Esophagus squamous epithelium (tissue), 5 donors: Measurements from ENCODE around the gene RSPO4. TPM values are rescaled to one million over a fixed set of nuclear protein-coding genes. Genes with fewer than 3 reads are reported as not detected.

Experiments
- DNase-seq: peaks from one replicate; lab custom pipeline; 2025; lab: John Stamatoyannopoulos, UW
- H3K27ac ChIP-seq, 4 donors: fragments of 200-600 bp; sonication (generic); one replicate each; pipeline ENCODE4 v1.5.1; 2016 to 2019; ENCODE audit warnings: mild to moderate bottlenecking in 1 of 4
- H3K27me3 ChIP-seq, 4 donors: fragments of 200-600 bp; sonication (generic); 1 replicate in 3 of 4; 2 replicates in 1 of 4; pipeline versions ENCODE4 v1.5.1 to v1.6.0; 2017 to 2021; ENCODE audit warnings: antibody characterized with exemption in 1 of 4
- H3K36me3 ChIP-seq, 3 donors: fragments of 200-600 bp; sonication (generic); one replicate each; pipeline ENCODE4 v1.5.1; 2016 to 2019
- H3K4me1 ChIP-seq, 3 donors: fragments of 200-600 bp; sonication (generic); one replicate each; pipeline ENCODE4 v1.5.1; 2017 to 2019
- H3K4me3 ChIP-seq, 4 donors: fragments of 200-600 bp; sonication (generic); 1 replicate in 3 of 4; 2 replicates in 1 of 4; pipeline ENCODE4 v1.5.1; 2016 to 2019; ENCODE audit warnings: mild to moderate bottlenecking in 2 of 4, moderate library complexity in 1 of 4
- H3K9me3 ChIP-seq, 3 donors: fragments of 200-600 bp; sonication (generic); one replicate each; pipeline ENCODE4 v1.5.1; 2016 to 2019
- CTCF ChIP-seq, 6 experiments: fragments of 450-650 bp in 4 of 6; fragments of 200-600 bp in 2 of 6; sonication (generic) in 2 of 6; IDR thresholded peaks; one replicate each; pipeline ENCODE4 v1.5.1; 2016 to 2019; ENCODE audit warnings: antibody characterized with exemption in 6 of 6, mild to moderate bottlenecking in 4 of 6, moderate library complexity in 4 of 6
- POLR2A ChIP-seq, 4 donors: fragments of 450-650 bp; IDR thresholded peaks; one replicate each; pipeline ENCODE4 v1.6.1; 2017; ENCODE audit warnings: antibody characterized with exemption in 4 of 4, mild to moderate bottlenecking in 4 of 4, moderate library complexity in 3 of 4
- WGBS, 2 donors: methylation state at CpG; one replicate each; pipeline ENCODE4 v1.1.5; 2018; 5-methylcytosine and 5-hydroxymethylcytosine counted together
- intact Hi-C: fragments of 100-400 bp; cut with DNase I; formaldehyde crosslinking; loops from one replicate; pipeline ENCODE4 v1.15.0; 2022
- total RNA-seq, 4 donors: library from RNA; depleted of rRNA; stranded (reverse); fragments of >200 nt; gene quantifications; one replicate each; pipeline ENCODE4 v1.1.0, GENCODE V29; 2016
- donor health status: DM: yes; HTN: yes; CAD: no.

RSPO4 gene
- total RNA-seq, 4 donors from 2014 or later = 0.18 to 0.23 (median 0.19) TPM; not detected in 1

GRCh38 chr20:982754-983153, 19.4 kb downstream of the RSPO4 start:
- intact Hi-C loops = no loop called here

GRCh38 chr20:977021-977420, 25.1 kb downstream of the RSPO4 start:
- TF ChIP-seq CTCF (IDR thresholded peaks at IDR 0.05) (no peak), POLR2A (IDR thresholded peaks at IDR 0.05) (no peak)
- Histone ChIP-seq H3K27me3 (peaks cover 0 to 24% (median 0%) of the 10 kb centered on the region in 4 donors), H3K4me3 (no peak overlapping the region), H3K27ac (no peak overlapping the region), H3K36me3 (no peaks in the 10 kb centered on the region), H3K4me1 (no peaks in the 10 kb centered on the region), H3K9me3 (no peaks in the 10 kb centered on the region)
- no peak for DNase-seq
- WGBS, 2 donors = 82 to 100% methylated on average over 1 of the region's 1 CpG
- intact Hi-C loops = no loop called here

More at GRCh38 chr20:982754-983153, 19.4 kb downstream of the RSPO4 start:
- WGBS, 2 donors = 27 to 34% methylated on average over 3 to 7 of the region's 9 CpGs
- H3K36me3 ChIP-seq = no peaks in the 10 kb centered on the region
- DNase-seq = no peak
- H3K27ac ChIP-seq = no peak overlapping the region
- H3K4me1 ChIP-seq = no peaks in the 10 kb centered on the region
- H3K9me3 ChIP-seq = no peaks in the 10 kb centered on the region
- H3K4me3 ChIP-seq = no peak overlapping the region
- H3K27me3 ChIP-seq = peaks cover 0 to 58% (median 0%) of the 10 kb centered on the region in 4 donors
- TF ChIP-seq CTCF (IDR thresholded peaks at IDR 0.05) (no peak), POLR2A (IDR thresholded peaks at IDR 0.05) (no peak)

GRCh38 chr20:976033-976432, 26.1 kb downstream of the RSPO4 start:
- no peak overlapping the region for H3K4me3 ChIP-seq
- WGBS, 2 donors = 32 to 66% methylated on average over 2 of the region's 2 CpGs
- DNase-seq = no peak
- intact Hi-C loops = no loop called here
- no peaks in the 10 kb centered on the region for H3K4me1 ChIP-seq
- H3K36me3 ChIP-seq = no peaks in the 10 kb centered on the region
- TF ChIP-seq POLR2A (IDR thresholded peaks at IDR 0.05) (no peak), CTCF (IDR thresholded peaks at IDR 0.05) (no peak)
- no peak overlapping the region for H3K27ac ChIP-seq
- H3K27me3 ChIP-seq = peaks cover 0 to 17% (median 0%) of the 10 kb centered on the region in 4 donors
- no peaks in the 10 kb centered on the region for H3K9me3 ChIP-seq

- H3K27me3 ChIP-seq = peaks cover 0 to 10% (median 0%) of the 10 kb centered on the region in 4 donors
- no peaks in the 10 kb centered on the region for H3K4me1 ChIP-seq
- no peaks in the 10 kb centered on the region for H3K9me3 ChIP-seq
- H3K36me3 ChIP-seq = no peaks in the 10 kb centered on the region
- WGBS, 2 donors = 9 to 25% methylated on average over 3 to 6 of the region's 6 CpGs
- no peak overlapping the region for H3K27ac ChIP-seq
- TF ChIP-seq CTCF (IDR thresholded peaks at IDR 0.05) (peak in 2 of 6 experiments; percentile 35 to 51), POLR2A (IDR thresholded peaks at IDR 0.05) (no peak)
- intact Hi-C loops = no loop called here
- DNase-seq = no peak
- H3K4me3 ChIP-seq = no peak overlapping the region
Observed at GRCh38 chr20:973785-974194, 28.3 kb downstream of the RSPO4 start.

GRCh38 chr20:972256-972655, 29.9 kb downstream of the RSPO4 start:
- Histone ChIP-seq H3K27ac (no peak overlapping the region), H3K4me3 (no peak overlapping the region), H3K36me3 (no peaks in the 10 kb centered on the region), H3K4me1 (no peaks in the 10 kb centered on the region), H3K9me3 (peaks cover 0 to 7% (median 0%) of the 10 kb centered on the region in 3 donors), H3K27me3 (peaks cover 0 to 20% (median 0%) of the 10 kb centered on the region in 4 donors)
- 96 to 100% methylated on average over 1 to 8 of the region's 9 CpGs for WGBS, 2 donors
- intact Hi-C loops = no loop called here
- no peak for TF ChIP-seq CTCF (IDR thresholded peaks at IDR 0.05)
- DNase-seq = no peak
